HG03196 (cell line): Measurements from ENCODE around the gene YPEL1.
A peak's percentile ranks its signal among the peaks of the same experiment; 100 is the strongest.

Experiments
- ATAC-seq: cut with Tn5 transposase; IDR thresholded peaks from one replicate; pipeline ENCODE4 v1.9.1; 2021; ENCODE audit not compliant: unreplicated experiment

The YPEL1 gene

GRCh38 chr22:21735200-21736083 is at the start of gene YPEL1:
Gene YPEL1 (minus strand): TSS chr22:21735794. CDS start chr22:21710744, 25,050 bp downstream.
- peak; percentile 77 for ATAC-seq

- ATAC-seq, result no peak
These were observed 44.7 kb upstream of the YPEL1 start for GRCh38 chr22:21780259-21780658.

GRCh38 chr22:21779444-21779843 is 43.9 kb upstream of the YPEL1 start:
- no peak for ATAC-seq

GRCh38 chr22:21778705-21779363 is 43.2 kb upstream of the YPEL1 start:
- ATAC-seq, result no peak

GRCh38 chr22:21771631-21771976 is 36.0 kb upstream of the YPEL1 start:
- ATAC-seq, result no peak

GRCh38 chr22:21768435-21768834 is 32.8 kb upstream of the YPEL1 start:
- no peak for ATAC-seq

GRCh38 chr22:21766691-21767462 is 31.3 kb upstream of the YPEL1 start:
- ATAC-seq, result no peak

GRCh38 chr22:21765909-21766529 is 30.4 kb upstream of the YPEL1 start:
- no peak for ATAC-seq

- no peak for ATAC-seq
These were observed 28.6 kb upstream of the YPEL1 start for GRCh38 chr22:21764038-21764804.

- no peak for ATAC-seq
These were observed 27.4 kb upstream of the YPEL1 start for GRCh38 chr22:21762712-21763581.

- ATAC-seq, result no peak
These were observed 26.5 kb upstream of the YPEL1 start for GRCh38 chr22:21761994-21762680.

- ATAC-seq, result no peak
These were observed 25.5 kb upstream of the YPEL1 start for GRCh38 chr22:21761086-21761485.

GRCh38 chr22:21760640-21761039 is 25.0 kb upstream of the YPEL1 start:
- ATAC-seq, result no peak

GRCh38 chr22:21759646-21760376 is 24.2 kb upstream of the YPEL1 start:
- no peak for ATAC-seq

- no peak for ATAC-seq
These were observed 23.5 kb upstream of the YPEL1 start for GRCh38 chr22:21759093-21759492.

- no peak for ATAC-seq
These were observed 22.7 kb upstream of the YPEL1 start for GRCh38 chr22:21758091-21758864.

- ATAC-seq, result peak; percentile 41
These were observed 20.3 kb upstream of the YPEL1 start for GRCh38 chr22:21755851-21756284.
